Left kidney (tissue), 2 donors: Measurements from ENCODE around the gene PTPN9. TPM values are rescaled to one million over a fixed set of nuclear protein-coding genes. Genes with fewer than 3 reads are reported as not detected.
"Not testable (repeated sequence)": the region's sequence is repeated elsewhere in the genome, so short reads cannot be mapped to it uniquely, and the experiment has no call there.

Experiments used
- DNase-seq: peaks from one replicate; pipeline ENCODE4 v3.0.0-alpha.2; 2013
- polyA plus RNA-seq: library from polyadenylated mRNA; unstranded; fragments of 120-200 nt; gene quantifications from one replicate; pipeline ENCODE4 v1.2.1, GENCODE V29; 2013; ENCODE audit not compliant: insufficient read length

Gene PTPN9
- polyA plus RNA-seq, 1 donor = 45.5 TPM

- DNase-seq = not testable (repeated sequence)
Observed at GRCh38 chr15:75586422-75586821, 7.3 kb upstream of the PTPN9 start.

GRCh38 chr15:75584121-75584520, 5.0 kb upstream of the PTPN9 start:
- DNase-seq = no peak

GRCh38 chr15:75583701-75584100, 4.6 kb upstream of the PTPN9 start:
- DNase-seq = no peak

GRCh38 chr15:75582943-75583342, 3.8 kb upstream of the PTPN9 start:
- DNase-seq = not testable (repeated sequence)

- peak; percentile 21 for DNase-seq
Observed at GRCh38 chr15:75578173-75578947, 755 bp downstream of the PTPN9 start.

GRCh38 chr15:75577401-75578172, 1.5 kb downstream of the PTPN9 start:
- peak; percentile 8 for DNase-seq

GRCh38 chr15:75573648-75574384, 5.3 kb downstream of the PTPN9 start:
- no peak for DNase-seq

- DNase-seq = no peak
Observed at GRCh38 chr15:75570126-75570845, 8.8 kb downstream of the PTPN9 start.

- no peak for DNase-seq
Observed at GRCh38 chr15:75565062-75565970, 13.8 kb downstream of the PTPN9 start.

- DNase-seq = no peak
Observed at GRCh38 chr15:75561888-75562287, 17.2 kb downstream of the PTPN9 start.

- DNase-seq = not testable (repeated sequence)
Observed at GRCh38 chr15:75559360-75559759, 19.8 kb downstream of the PTPN9 start.

GRCh38 chr15:75558955-75559354, 20.2 kb downstream of the PTPN9 start:
- not testable (repeated sequence) for DNase-seq

- no peak for DNase-seq
Observed at GRCh38 chr15:75554717-75555116, 24.4 kb downstream of the PTPN9 start.

- DNase-seq = no peak
Observed at GRCh38 chr15:75553659-75554058, 25.5 kb downstream of the PTPN9 start.

- DNase-seq = no peak
Observed at GRCh38 chr15:75551091-75551490, 28.0 kb downstream of the PTPN9 start.

- no peak for DNase-seq
Observed at GRCh38 chr15:75545064-75545463, 34.1 kb downstream of the PTPN9 start.

GRCh38 chr15:75544359-75544758, 34.8 kb downstream of the PTPN9 start:
- DNase-seq = no peak

- DNase-seq = not testable (repeated sequence)
Observed at GRCh38 chr15:75542949-75543545, 36.1 kb downstream of the PTPN9 start.

- no peak for DNase-seq
Observed at GRCh38 chr15:75542386-75542797, 36.7 kb downstream of the PTPN9 start.

GRCh38 chr15:75538376-75538775, 40.7 kb downstream of the PTPN9 start:
- no peak for DNase-seq
